LNCaP clone FGC (cell line): Measurements from ENCODE around the gene SNX11.

ENCODE experiments used
- DNase-seq: peaks from one replicate; pipeline ENCODE4 v3.0.0-alpha.2; 2011; ENCODE audit warnings: low read depth
- H3K4me3 ChIP-seq: 2 replicates; pipeline ENCODE4 v1.5.1; 2011; ENCODE audit warnings: mild to moderate bottlenecking, low read depth, low read length, control low read depth
- TF ChIP-seq, protein P1 (sequence below): IDR thresholded peaks from 2 replicates; pipeline ENCODE4 v1.5.1; 2012; ENCODE audit warnings: mild to moderate bottlenecking; ENCODE audit not compliant: control insufficient read depth, insufficient read depth; ENCODE audit errors: extremely low read depth

The SNX11 gene

GRCh38 chr17:48152289-48152688, 44.7 kb downstream of the SNX11 start:
- no peak for DNase-seq
- TF ChIP-seq, protein P1, sequence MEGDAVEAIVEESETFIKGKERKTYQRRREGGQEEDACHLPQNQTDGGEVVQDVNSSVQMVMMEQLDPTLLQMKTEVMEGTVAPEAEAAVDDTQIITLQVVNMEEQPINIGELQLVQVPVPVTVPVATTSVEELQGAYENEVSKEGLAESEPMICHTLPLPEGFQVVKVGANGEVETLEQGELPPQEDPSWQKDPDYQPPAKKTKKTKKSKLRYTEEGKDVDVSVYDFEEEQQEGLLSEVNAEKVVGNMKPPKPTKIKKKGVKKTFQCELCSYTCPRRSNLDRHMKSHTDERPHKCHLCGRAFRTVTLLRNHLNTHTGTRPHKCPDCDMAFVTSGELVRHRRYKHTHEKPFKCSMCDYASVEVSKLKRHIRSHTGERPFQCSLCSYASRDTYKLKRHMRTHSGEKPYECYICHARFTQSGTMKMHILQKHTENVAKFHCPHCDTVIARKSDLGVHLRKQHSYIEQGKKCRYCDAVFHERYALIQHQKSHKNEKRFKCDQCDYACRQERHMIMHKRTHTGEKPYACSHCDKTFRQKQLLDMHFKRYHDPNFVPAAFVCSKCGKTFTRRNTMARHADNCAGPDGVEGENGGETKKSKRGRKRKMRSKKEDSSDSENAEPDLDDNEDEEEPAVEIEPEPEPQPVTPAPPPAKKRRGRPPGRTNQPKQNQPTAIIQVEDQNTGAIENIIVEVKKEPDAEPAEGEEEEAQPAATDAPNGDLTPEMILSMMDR = no peak

GRCh38 chr17:48153691-48154358, 46.3 kb downstream of the SNX11 start:
- TF ChIP-seq, protein P1 = peak; percentile 79
- no peak for DNase-seq

More at GRCh38 chr17:48152289-48152688, 44.7 kb downstream of the SNX11 start:
- H3K4me3 ChIP-seq = no peak overlapping the region

GRCh38 chr17:48155889-48156611, 48.5 kb downstream of the SNX11 start:
- no peak overlapping the region for H3K4me3 ChIP-seq
- TF ChIP-seq, protein P1 = no peak
- DNase-seq = no peak

More at GRCh38 chr17:48153691-48154358, 46.3 kb downstream of the SNX11 start:
- no peak overlapping the region for H3K4me3 ChIP-seq

DNA sequence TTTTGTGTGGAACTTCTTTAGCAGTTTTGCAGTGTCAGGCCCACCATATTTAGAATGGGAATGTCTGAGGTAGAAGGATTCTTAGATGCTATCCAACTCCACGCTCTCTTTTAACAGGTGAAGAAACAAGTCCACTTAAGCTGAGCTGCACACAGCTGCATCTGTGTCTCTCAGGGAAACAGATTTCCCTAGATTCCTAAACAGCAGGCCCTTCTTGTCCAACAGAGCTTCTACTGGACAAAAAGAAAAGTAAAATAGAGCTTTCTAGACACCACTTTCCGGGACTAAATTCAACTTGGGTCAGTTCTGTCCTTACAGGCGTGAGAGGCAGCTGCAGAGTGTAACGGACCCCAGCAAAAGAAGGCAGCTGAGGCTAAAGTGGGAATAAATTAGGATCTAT, 51.7 kb downstream of the SNX11 start:
- TF ChIP-seq, protein P1 = no peak
- H3K4me3 ChIP-seq = no peak overlapping the region
- DNase-seq = no peak

DNA sequence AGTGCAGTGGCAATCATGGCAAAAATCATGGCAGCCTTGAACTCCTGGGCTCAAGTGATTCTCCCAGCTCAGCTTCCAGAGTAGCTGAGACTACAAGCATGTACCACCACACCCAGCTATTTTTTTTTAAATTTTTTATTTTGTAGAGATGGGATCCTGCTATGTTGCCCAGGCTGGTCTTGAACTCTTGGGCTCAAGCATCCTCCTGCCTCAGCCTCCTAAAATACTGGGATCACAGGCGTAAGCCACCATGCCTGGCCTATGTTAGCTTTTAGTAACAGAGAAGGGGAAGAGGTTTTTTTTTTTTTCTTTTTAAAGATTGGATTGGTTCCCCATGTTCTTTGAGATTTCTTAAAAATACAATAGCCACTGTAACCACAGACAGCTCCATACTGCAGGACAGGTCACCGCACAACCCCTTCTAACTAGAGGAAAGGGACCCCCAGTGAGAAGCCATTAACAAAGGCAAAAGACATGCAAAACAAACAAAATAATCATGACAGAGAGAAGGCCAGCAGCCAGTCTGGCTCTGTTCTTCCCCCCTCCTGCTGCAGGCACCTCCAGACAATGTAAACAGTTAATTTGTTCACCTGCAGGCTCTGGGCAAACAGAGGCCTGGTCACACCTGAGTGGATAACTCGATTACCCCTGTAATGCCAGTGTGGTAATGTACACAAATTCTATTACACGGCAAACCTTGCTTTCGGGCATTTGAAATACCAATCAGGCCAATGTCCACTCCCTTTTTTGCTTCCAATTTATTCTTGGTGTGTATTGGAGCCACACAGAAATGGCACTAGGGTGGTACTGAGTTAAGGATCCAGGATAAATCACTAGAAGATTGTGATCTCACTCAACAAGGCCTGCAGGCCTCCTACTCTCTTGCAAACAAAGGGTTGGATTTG, 52.9 kb downstream of the SNX11 start:
- no peak overlapping the region for H3K4me3 ChIP-seq
- peak; percentile 85 for DNase-seq

More for the DNA sequence above, 52.9 kb downstream of the SNX11 start:
- TF ChIP-seq, protein P1 = no peak
